Activated CD4-positive, alpha-beta memory T cell treated with anti-CD3 and anti-CD28 coated beads for 36 hours (primary cell): ENCODE measurements around the gene CHI3L2. TPM values are rescaled to one million over a fixed set of nuclear protein-coding genes. Genes with fewer than 3 reads are reported as not detected.
A peak's percentile ranks its signal among the peaks of the same experiment; 100 is the strongest.
"Not testable (repeated sequence)": the region's sequence is repeated elsewhere in the genome, so short reads cannot be mapped to it uniquely, and the experiment has no call there.

Source experiments
- CTCF ChIA-PET: fragments of 350-600 bp; sonication (Branson Sonifier 250); formaldehyde crosslinking; loops from one replicate; lab custom pipeline; 2021; ENCODE audit warnings: antibody characterized with exemption, inconsistent platforms; lab: Charles Lee
- POLR2A ChIA-PET: fragments of 350-600 bp; sonication (Branson Sonifier 250); formaldehyde crosslinking; loops from one replicate; lab custom pipeline; 2021; ENCODE audit warnings: antibody characterized with exemption; lab: Charles Lee
- DNase-seq: peaks from one replicate; pipeline ENCODE4 v3.0.0-alpha.2; 2020
- H3K27ac Mint-ChIP-seq: one replicate; pipeline ENCODE4 v1.8.0; 2021; ENCODE audit warnings: mixed read lengths
- H3K27me3 Mint-ChIP-seq: one replicate; pipeline ENCODE4 v1.8.0; 2021; ENCODE audit warnings: mixed read lengths
- H3K36me3 Mint-ChIP-seq: one replicate; pipeline ENCODE4 v1.8.0; 2021; ENCODE audit warnings: mixed read lengths
- H3K4me1 Mint-ChIP-seq: one replicate; pipeline ENCODE4 v1.8.0; 2021; ENCODE audit warnings: low read depth, mixed read lengths
- H3K4me3 Mint-ChIP-seq: one replicate; pipeline ENCODE4 v1.8.0; 2021; ENCODE audit warnings: mild to moderate bottlenecking, mixed read lengths
- H3K9me3 Mint-ChIP-seq: one replicate; pipeline ENCODE4 v1.8.0; 2021; ENCODE audit warnings: mixed read lengths
- intact Hi-C: fragments of 100-400 bp; cut with micrococcal nuclease; formaldehyde crosslinking; loops from one replicate; pipeline ENCODE4 v1.15.1; 2023
- total RNA-seq, 2 experiments: library from RNA; stranded (reverse); gene quantifications; one replicate each; pipeline ENCODE4 v1.2.3, GENCODE V29; 2021

The CHI3L2 gene
- total RNA-seq, 2 experiments from 2014 or later, result 2.2 to 2.8 TPM

DNA sequence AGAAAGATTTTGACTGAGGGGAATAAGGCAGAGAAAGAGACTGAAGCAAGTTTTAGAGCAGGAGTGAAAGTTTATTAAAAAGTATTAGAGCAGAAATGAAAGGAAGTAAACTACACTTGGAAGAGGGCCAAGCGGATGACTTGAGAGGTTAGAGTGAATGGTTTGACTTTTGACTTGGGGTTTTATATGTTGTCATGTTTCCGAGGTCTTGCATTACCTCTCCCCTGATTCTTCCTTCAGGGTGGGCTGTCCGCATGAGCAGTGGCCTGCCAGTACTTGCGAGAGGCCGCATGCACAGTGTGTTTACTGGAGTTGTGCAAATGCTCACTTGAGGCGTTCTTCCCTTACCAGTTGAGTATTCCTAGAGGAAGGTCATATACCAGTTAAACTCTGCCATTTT, 14.1 kb upstream of the CHI3L2 start:
- CTCF ChIA-PET, result interaction anchor here (1.8 to 8.8 kb wide), 3 partner anchors 10 to 187 kb away, joined by 11 to 143 read pairs (median 15); partner anchors contain the start of gene DENND2D
- Mint-ChIP-seq H3K27ac (peak overlapping the region; percentile 95), H3K9me3 (no peaks in the 10 kb centered on the region), H3K4me1 (peaks cover 65% of the 10 kb centered on the region), H3K27me3 (peaks cover 3% of the 10 kb centered on the region), H3K36me3 (no peaks in the 10 kb centered on the region), H3K4me3 (no peak overlapping the region)
- intact Hi-C loops, result loop anchor here (10.0 kb wide), 1 partner anchor 879 kb away; the partner anchor contains the start of gene RBM15
- no peak for DNase-seq
- POLR2A ChIA-PET, result interaction anchor here (1.2 to 8.8 kb wide), 3 partner anchors 15 to 379 kb away, joined by 3 to 256 read pairs (median 5); partner anchors contain the start of gene DENND2D

GRCh38 chr1:111214074-111214801, 13.3 kb upstream of the CHI3L2 start:
- H3K4me1 Mint-ChIP-seq, result peaks cover 72% of the 10 kb centered on the region
- no peaks in the 10 kb centered on the region for H3K36me3 Mint-ChIP-seq
- peak; percentile 45 for DNase-seq
- CTCF ChIA-PET, result interaction anchor here (0.6 to 8.8 kb wide), 6 partner anchors 9 to 533 kb away, joined by 3 to 143 read pairs (median 8); partner anchors contain the start of gene DENND2D
- POLR2A ChIA-PET, result interaction anchor here (0.9 to 8.8 kb wide), 4 partner anchors 14 to 378 kb away, joined by 3 to 256 read pairs (median 4); partner anchors contain the start of gene DENND2D
- peak overlapping the region; percentile 66 for H3K4me3 Mint-ChIP-seq
- peak overlapping the region; percentile 95 for H3K27ac Mint-ChIP-seq
- intact Hi-C loops, result loop anchor here (10.0 kb wide), 1 partner anchor 879 kb away; the partner anchor contains the start of gene RBM15
- no peaks in the 10 kb centered on the region for H3K9me3 Mint-ChIP-seq
- peaks cover 3% of the 10 kb centered on the region for H3K27me3 Mint-ChIP-seq

DNA sequence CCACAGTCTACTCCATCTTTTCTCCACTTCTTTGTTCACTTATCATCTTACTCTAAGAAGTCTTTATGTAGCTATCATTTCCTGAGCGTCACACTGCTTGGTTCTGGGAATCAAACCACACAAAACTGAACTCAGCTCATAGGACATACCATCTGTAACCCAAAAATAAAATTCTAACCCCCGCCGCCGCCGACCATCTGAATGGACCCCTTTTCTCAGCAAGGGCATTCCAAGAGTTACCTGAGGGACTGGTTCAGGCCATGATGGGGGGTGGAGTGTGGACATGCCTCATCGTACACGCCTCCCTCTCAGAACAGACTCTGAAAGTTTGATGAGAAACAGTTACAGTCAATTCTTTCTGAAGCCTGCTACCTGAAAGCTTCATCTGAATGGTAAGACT, 12.6 kb upstream of the CHI3L2 start:
- peak overlapping the region; percentile 95 for H3K27ac Mint-ChIP-seq
- intact Hi-C loops, result loop anchor here (1.0 to 10.0 kb wide), 2 partner anchors 11 to 880 kb away; partner anchors contain the start of gene RBM15
- peaks cover 3% of the 10 kb centered on the region for H3K27me3 Mint-ChIP-seq
- peaks cover 78% of the 10 kb centered on the region for H3K4me1 Mint-ChIP-seq
- CTCF ChIA-PET, result interaction anchor here (0.9 to 8.8 kb wide), 8 partner anchors 8 to 226 kb away, joined by 3 to 143 read pairs (median 6); partner anchors contain the start of genes CHI3L2 and DENND2D
- H3K36me3 Mint-ChIP-seq, result no peaks in the 10 kb centered on the region
- POLR2A ChIA-PET, result interaction anchor here (0.9 to 8.8 kb wide), 4 partner anchors 14 to 378 kb away, joined by 3 to 256 read pairs (median 4); partner anchors contain the start of gene DENND2D
- H3K4me3 Mint-ChIP-seq, result peak overlapping the region; percentile 66
- DNase-seq, result peak; percentile 80
- H3K9me3 Mint-ChIP-seq, result no peaks in the 10 kb centered on the region

DNA sequence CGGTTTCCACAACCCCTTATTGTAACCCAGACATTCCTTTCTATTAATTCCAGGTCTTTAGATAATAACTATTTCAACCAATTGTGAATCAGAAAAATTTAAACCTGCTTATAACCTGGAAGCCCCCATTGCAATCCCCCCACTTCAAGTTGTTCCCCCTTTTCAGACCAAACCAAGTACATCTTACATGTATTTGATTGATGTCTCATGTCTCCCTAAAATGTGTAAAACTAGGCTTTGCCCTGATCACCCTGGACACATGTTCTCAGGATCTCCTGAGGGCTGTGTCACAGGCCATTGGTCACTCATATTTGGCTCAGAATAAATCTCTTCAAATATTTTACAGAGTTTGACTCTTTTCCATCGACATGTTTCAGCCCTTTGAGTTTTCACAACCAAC, 12.2 kb upstream of the CHI3L2 start:
- H3K36me3 Mint-ChIP-seq, result not testable (repeated sequence)

DNA sequence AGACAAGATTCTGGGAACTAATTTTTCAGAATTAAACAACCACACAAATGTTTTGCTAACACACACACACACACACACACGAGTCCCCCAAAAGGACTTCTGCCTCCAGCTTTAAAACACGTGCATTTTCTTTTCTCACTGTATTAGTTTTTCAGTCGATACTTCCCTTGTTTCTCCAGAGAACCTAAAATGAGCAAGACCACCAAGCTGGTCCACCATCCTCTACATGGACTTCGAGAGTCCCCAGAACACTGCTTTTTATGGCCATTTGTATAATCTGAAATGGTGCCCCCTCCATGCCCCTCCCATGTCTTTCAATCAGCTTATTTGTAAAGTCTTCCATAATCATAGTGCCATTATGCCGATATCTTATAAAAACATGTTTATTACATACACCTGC, 10.8 kb upstream of the CHI3L2 start:
- H3K36me3 Mint-ChIP-seq, result no peaks in the 10 kb centered on the region
- no peaks in the 10 kb centered on the region for H3K9me3 Mint-ChIP-seq
- H3K4me1 Mint-ChIP-seq, result peaks cover 97% of the 10 kb centered on the region
- H3K27me3 Mint-ChIP-seq, result peaks cover 3% of the 10 kb centered on the region
- intact Hi-C loops, result loop anchor here (1.0 to 10.0 kb wide), 8 partner anchors 16 to 882 kb away; partner anchors contain the start of genes ATP5PB, CEPT1, DDX20 and DENND2D
- peak overlapping the region; percentile 66 for H3K4me3 Mint-ChIP-seq
- peak overlapping the region; percentile 95 for H3K27ac Mint-ChIP-seq
- POLR2A ChIA-PET, result interaction anchor here (8.8 kb wide), 1 partner anchor 19 kb away, joined by 256 read pairs; the partner anchor contains the start of gene DENND2D
- CTCF ChIA-PET, result interaction anchor here (0.6 to 12.9 kb wide), 7 partner anchors 16 to 224 kb away, joined by 3 to 169 read pairs (median 4); partner anchors contain the start of gene DENND2D
- DNase-seq, result no peak

More for the DNA sequence above, 12.2 kb upstream of the CHI3L2 start:
- intact Hi-C loops, result loop anchor here (1.0 to 10.0 kb wide), 2 partner anchors 11 to 880 kb away; partner anchors contain the start of gene RBM15
- not testable (repeated sequence) for H3K9me3 Mint-ChIP-seq, DNase-seq, H3K27me3 Mint-ChIP-seq
- H3K4me3 Mint-ChIP-seq, result peak overlapping the region; percentile 66
- ChIA-PET POLR2A (interaction anchor here (0.9 to 8.8 kb wide), 3 partner anchors 13 to 339 kb away, joined by 3 to 256 read pairs (median 3); partner anchors contain the start of gene DENND2D), CTCF (interaction anchor here (0.7 to 8.8 kb wide), 9 partner anchors 8 to 524 kb away, joined by 3 to 143 read pairs (median 3); partner anchors contain the start of genes CHI3L2, DENND2D and INKA2)
- peaks cover 82% of the 10 kb centered on the region for H3K4me1 Mint-ChIP-seq
- H3K27ac Mint-ChIP-seq, result peak overlapping the region; percentile 95

- Mint-ChIP-seq H3K4me1 (peaks cover 99% of the 10 kb centered on the region), H3K9me3 (no peaks in the 10 kb centered on the region), H3K27me3 (peaks cover 3% of the 10 kb centered on the region), H3K4me3 (peak overlapping the region; percentile 66), H3K27ac (peak overlapping the region; percentile 95), H3K36me3 (no peaks in the 10 kb centered on the region)
- no peak for DNase-seq
- ChIA-PET CTCF (interaction anchor here (0.6 to 12.9 kb wide), 6 partner anchors 16 to 224 kb away, joined by 3 to 169 read pairs (median 4); partner anchors contain the start of gene DENND2D), POLR2A (interaction anchor here (8.8 kb wide), 1 partner anchor 19 kb away, joined by 256 read pairs; the partner anchor contains the start of gene DENND2D)
- intact Hi-C loops, result loop anchor here (2.0 to 10.0 kb wide), 6 partner anchors 77 to 883 kb away; partner anchors contain the start of genes ATP5PB, CEPT1, DDX20 and DRAM2
Observed at GRCh38 chr1:111217183-111217910, 10.2 kb upstream of the CHI3L2 start.

DNA sequence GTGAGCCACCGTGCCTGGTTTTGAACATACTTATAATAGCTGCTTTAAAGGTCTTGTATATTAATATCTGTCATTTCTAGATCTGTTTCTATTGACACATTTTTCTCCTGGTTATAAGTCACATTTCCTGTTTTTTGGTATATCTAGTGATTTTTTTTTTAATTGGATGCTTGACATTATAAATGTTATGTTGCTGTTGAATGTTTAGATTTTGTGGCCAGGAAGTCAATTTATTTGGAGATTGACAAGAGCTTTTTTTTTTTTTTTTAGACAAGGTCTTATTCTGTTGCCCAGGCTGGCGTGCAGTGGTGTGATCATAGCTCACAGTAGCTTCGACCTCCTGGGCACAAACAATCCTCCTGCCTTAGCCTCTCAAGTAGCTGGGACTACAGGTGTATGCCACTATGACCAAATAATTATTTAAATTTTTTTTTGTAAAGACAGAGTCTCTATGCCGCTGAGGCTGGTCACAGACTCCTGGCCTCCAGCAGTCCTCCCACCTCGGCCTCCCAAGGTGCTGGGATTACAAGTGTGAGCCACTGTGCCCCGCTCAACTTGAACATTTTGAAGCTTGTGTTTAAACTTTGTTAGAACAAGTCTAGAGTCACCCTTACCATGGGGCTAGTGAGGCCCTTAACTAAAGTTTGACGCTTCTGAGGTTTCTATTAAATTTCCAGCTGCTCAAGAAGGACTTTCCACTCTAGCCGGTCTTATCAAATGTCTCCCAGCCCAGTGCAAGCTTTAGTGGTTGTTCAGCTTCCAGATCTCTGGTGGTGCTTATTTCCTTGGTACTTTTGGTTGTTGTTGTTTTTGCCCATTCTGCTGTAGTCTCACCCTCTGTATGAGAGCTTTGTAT, 8.6 kb upstream of the CHI3L2 start:
- H3K36me3 Mint-ChIP-seq, result no peaks in the 10 kb centered on the region
- CTCF ChIA-PET, result interaction anchor here (0.6 to 12.9 kb wide), 11 partner anchors 18 to 495 kb away, joined by 3 to 169 read pairs (median 5); partner anchors contain the start of gene DENND2D
- no peak for DNase-seq
- H3K27me3 Mint-ChIP-seq, result peaks cover 3% of the 10 kb centered on the region
- peaks cover 96% of the 10 kb centered on the region for H3K4me1 Mint-ChIP-seq
- intact Hi-C loops, result loop anchor here (2.0 to 10.0 kb wide), 2 partner anchors 72 to 884 kb away; partner anchors contain the start of gene RBM15
- no peaks in the 10 kb centered on the region for H3K9me3 Mint-ChIP-seq
- peak overlapping the region; percentile 95 for H3K27ac Mint-ChIP-seq
- peak overlapping the region; percentile 6 for H3K4me3 Mint-ChIP-seq
- POLR2A ChIA-PET, result interaction anchor here (0.6 to 8.8 kb wide), 8 partner anchors 9 to 359 kb away, joined by 3 to 256 read pairs (median 4); partner anchors contain the start of genes CEPT1, CHI3L2, DENND2D and DRAM2

- H3K4me3 Mint-ChIP-seq, result peak overlapping the region; percentile 9
- H3K9me3 Mint-ChIP-seq, result no peaks in the 10 kb centered on the region
- ChIA-PET CTCF (interaction anchor here (1.0 to 12.9 kb wide), 10 partner anchors 19 to 494 kb away, joined by 3 to 169 read pairs (median 5); partner anchors contain the start of gene DENND2D), POLR2A (interaction anchor here (0.9 to 8.8 kb wide), 7 partner anchors 8 to 373 kb away, joined by 3 to 256 read pairs (median 4); partner anchors contain the start of genes CEPT1, CHI3L2, DENND2D and DRAM2)
- H3K36me3 Mint-ChIP-seq, result no peaks in the 10 kb centered on the region
- peak; percentile 75 for DNase-seq
- intact Hi-C loops, result loop anchor here (2.0 to 10.0 kb wide), 5 partner anchors 32 to 885 kb away; partner anchors contain the start of genes RAP1A and RBM15
- peak overlapping the region; percentile 95 for H3K27ac Mint-ChIP-seq
- peaks cover 91% of the 10 kb centered on the region for H3K4me1 Mint-ChIP-seq
- H3K27me3 Mint-ChIP-seq, result peaks cover 3% of the 10 kb centered on the region
Observed at GRCh38 chr1:111219557-111220286, 7.8 kb upstream of the CHI3L2 start.

DNA sequence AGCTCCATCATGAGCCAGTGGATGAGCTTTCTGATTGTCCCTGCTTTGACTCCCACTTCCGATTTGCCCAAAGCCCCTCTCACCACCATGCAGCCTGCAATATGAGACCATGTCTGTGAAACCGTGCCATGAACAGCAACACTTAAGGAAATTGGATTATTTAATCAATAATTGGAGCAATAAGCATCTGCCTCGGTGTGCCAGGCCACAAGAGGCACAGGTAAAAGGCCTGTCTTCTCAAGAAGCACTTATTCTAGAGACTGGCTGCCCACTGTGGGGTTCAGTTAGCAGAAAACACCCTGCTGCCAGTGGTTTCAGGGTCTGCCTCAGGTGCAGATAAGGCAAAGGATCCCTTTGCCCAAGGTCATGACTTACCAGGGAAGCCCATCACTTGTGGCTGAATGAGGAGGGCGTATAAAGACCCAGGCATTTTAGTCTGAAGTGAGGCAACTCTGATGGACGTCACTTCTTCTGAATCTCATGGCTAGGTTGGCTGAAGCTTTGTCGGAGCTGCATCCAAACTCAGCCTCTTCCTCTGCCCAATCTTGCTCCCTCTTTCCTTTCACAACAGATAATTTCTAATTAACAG, 7.1 kb upstream of the CHI3L2 start:
- CTCF ChIA-PET, result interaction anchor here (0.6 to 12.9 kb wide), 11 partner anchors 19 to 493 kb away, joined by 3 to 169 read pairs (median 4); partner anchors contain the start of gene DENND2D
- Mint-ChIP-seq H3K9me3 (no peaks in the 10 kb centered on the region), H3K36me3 (no peaks in the 10 kb centered on the region), H3K4me1 (peaks cover 91% of the 10 kb centered on the region), H3K4me3 (peak overlapping the region; percentile 9), H3K27me3 (peaks cover 3% of the 10 kb centered on the region), H3K27ac (peak overlapping the region; percentile 95)
- POLR2A ChIA-PET, result interaction anchor here (0.6 to 8.8 kb wide), 9 partner anchors 23 to 372 kb away, joined by 3 to 256 read pairs (median 3); partner anchors contain the start of genes CEPT1, DENND2D and DRAM2
- DNase-seq, result no peak
- intact Hi-C loops, result loop anchor here (5.0 kb wide), 3 partner anchors 33 to 397 kb away; partner anchors contain the start of gene RAP1A
